Left ventricle myocardium superior (tissue), 1 donor: ENCODE measurements around the gene ATG4A. TPM values are rescaled to one million over a fixed set of nuclear protein-coding genes. Genes with fewer than 3 reads are reported as not detected.

ENCODE experiments used
- ATAC-seq: fragments of 200-7000 bp; cut with Tn5 transposase; one replicate; pipeline ENCODE4 v1.9.1; 2020; ENCODE audit warnings: mild to moderate bottlenecking, moderate library complexity
- DNase-seq: peaks from one replicate; pipeline ENCODE4 v3.0.0-alpha.2; 2020
- intact Hi-C: fragments of 100-400 bp; cut with micrococcal nuclease; formaldehyde crosslinking; loops from one replicate; pipeline ENCODE4 v1.11.0; 2022
- total RNA-seq: library from RNA; stranded (reverse); fragmentation: NEBNext Ultra II Directional; extraction: Animal tissue kit (Norgen Biotek cat#: 25700); gene quantifications from one replicate; pipeline ENCODE4 v1.2.1, GENCODE V29; 2021
- donor health status: DM: no; HTN: yes; CAD: no; lungs with severe emphysema.

ATG4A gene
- total RNA-seq, 1 donor from 2014 or later = 21.0 TPM

- peak; percentile 25 for ATAC-seq
Observed at GRCh38 chrX:108117988-108118387, 26.4 kb downstream of the ATG4A start.

GRCh38 chrX:108121291-108121690 lies 29.7 kb downstream of the ATG4A start:
- ATAC-seq (peak; percentile 85), DNase-seq (no peak)
- intact Hi-C loops = no loop called here

More at GRCh38 chrX:108117988-108118387, 26.4 kb downstream of the ATG4A start:
- intact Hi-C loops = no loop called here
- DNase-seq = no peak

GRCh38 chrX:108122748-108123147 lies 31.2 kb downstream of the ATG4A start:
- DNase-seq = no peak
- ATAC-seq = peak; percentile 30
- intact Hi-C loops = no loop called here

- intact Hi-C loops = no loop called here
- peak; percentile 90 for ATAC-seq
- peak; percentile 46 for DNase-seq
Observed at GRCh38 chrX:108123591-108124366, 32.2 kb downstream of the ATG4A start.

GRCh38 chrX:108126661-108127060 lies 35.1 kb downstream of the ATG4A start:
- no peak for ATAC-seq
- intact Hi-C loops = no loop called here
- DNase-seq = no peak

- ATAC-seq (no peak), DNase-seq (no peak)
- intact Hi-C loops = no loop called here
Observed at GRCh38 chrX:108127152-108127551, 35.6 kb downstream of the ATG4A start.

GRCh38 chrX:108130889-108131288 lies 39.3 kb downstream of the ATG4A start:
- DNase-seq (no peak), ATAC-seq (no peak)
- intact Hi-C loops = no loop called here

- peak; percentile 46 for ATAC-seq
Observed at GRCh38 chrX:108131471-108131870, 39.9 kb downstream of the ATG4A start.

GRCh38 chrX:108132034-108132433 lies 40.5 kb downstream of the ATG4A start:
- intact Hi-C loops = no loop called here
- DNase-seq (no peak), ATAC-seq (no peak)

More at GRCh38 chrX:108131471-108131870, 39.9 kb downstream of the ATG4A start:
- intact Hi-C loops = no loop called here
- DNase-seq = no peak

- DNase-seq = no peak
- intact Hi-C loops = no loop called here
Observed at GRCh38 chrX:108132876-108133275, 41.3 kb downstream of the ATG4A start.

GRCh38 chrX:108134724-108135123 lies 43.1 kb downstream of the ATG4A start:
- intact Hi-C loops = no loop called here
- no peak for ATAC-seq
- DNase-seq = no peak

More at GRCh38 chrX:108132876-108133275, 41.3 kb downstream of the ATG4A start:
- no peak for ATAC-seq

GRCh38 chrX:108138814-108139702 lies 47.5 kb downstream of the ATG4A start:
- intact Hi-C loops = no loop called here
- no peak for DNase-seq
- peak; percentile 15 for ATAC-seq

- DNase-seq (no peak), ATAC-seq (no peak)
- intact Hi-C loops = no loop called here
Observed at GRCh38 chrX:108148524-108148923, 56.9 kb downstream of the ATG4A start.

GRCh38 chrX:108156082-108156481 lies 64.5 kb downstream of the ATG4A start:
- DNase-seq = no peak
- intact Hi-C loops = no loop called here
- no peak for ATAC-seq

GRCh38 chrX:108156934-108157466 lies 65.4 kb downstream of the ATG4A start:
- ATAC-seq = no peak
- intact Hi-C loops = no loop called here
- no peak for DNase-seq

- ATAC-seq = no peak
- intact Hi-C loops = no loop called here
- DNase-seq = no peak
Observed at GRCh38 chrX:108157628-108158027, 66.0 kb downstream of the ATG4A start.

GRCh38 chrX:108159028-108159670 lies 67.6 kb downstream of the ATG4A start:
- intact Hi-C loops = no loop called here
- ATAC-seq = no peak
- DNase-seq = no peak

GRCh38 chrX:108160309-108160708 lies 68.7 kb downstream of the ATG4A start:
- DNase-seq (no peak), ATAC-seq (no peak)
- intact Hi-C loops = no loop called here

- ATAC-seq = no peak
- no peak for DNase-seq
- intact Hi-C loops = no loop called here
Observed at GRCh38 chrX:108162265-108162664, 70.7 kb downstream of the ATG4A start.
